ENCODE measurements around the gene FA2H.
A peak's percentile ranks its signal among the peaks of the same experiment; 100 is the strongest.

FA2H gene

GRCh38 chr16:74667255-74667700 is 107.3 kb downstream of the FA2H start:
- no peak for DNase-seq

GRCh38 chr16:74666425-74667254 is 108.0 kb downstream of the FA2H start, which contains the start of gene RFWD3:
RFWD3 (minus strand) TSS chr16:74666877; CDS start chr16:74661449, 5,428 bp downstream.
- peak; percentile 99 for DNase-seq

GRCh38 chr16:74666010-74666421 is 108.6 kb downstream of the FA2H start:
- peak; percentile 5 for DNase-seq
